ENCODE results near the gene MAML1. TPM values are rescaled to one million over a fixed set of nuclear protein-coding genes. Genes with fewer than 3 reads are reported as not detected.
A peak's percentile ranks its signal among the peaks of the same experiment; 100 is the strongest.

Gene MAML1
- total RNA-seq, 4 donors from 2014 or later: 31.8 to 51.3 (median 36.8) TPM

GRCh38 chr5:179824745-179825112 is 92.1 kb downstream of the MAML1 start:
- Histone ChIP-seq H3K4me3 (peak overlapping the region in 1 of 2 donors; percentile 74), H3K9me3 (no peaks in the 10 kb centered on the region), H3K36me3 (peaks cover 0 to 75% of the 10 kb centered on the region in 2 donors), H3K4me1 (peaks cover 3 to 85% (median 32%) of the 10 kb centered on the region in 3 donors), H3K27ac (peak overlapping the region in 2 of 4 donors; percentile 15 to 97), H3K27me3 (no peaks in the 10 kb centered on the region)
- 69 to 70% methylated on average over 2 to 3 of the region's 3 CpGs for WGBS, 2 donors (ENCODE audit: low coverage in 1 of 2)
- no peak for ATAC-seq
- no peak for TF ChIP-seq POLR2AphosphoS5 (IDR thresholded peaks at IDR 0.05)
- no peak for TF ChIP-seq POLR2A (IDR thresholded peaks at IDR 0.05)
- no peak for TF ChIP-seq EP300 (IDR thresholded peaks at IDR 0.05)
- TF ChIP-seq CTCF (IDR thresholded peaks at IDR 0.05): no peak

GRCh38 chr5:179825655-179826182 is 93.1 kb downstream of the MAML1 start:
- WGBS, 2 donors (ENCODE audit: low coverage in 1 of 2): 45 to 67% methylated on average over 6 to 8 of the region's 13 CpGs
- Histone ChIP-seq H3K27ac (no peak overlapping the region), H3K27me3 (no peaks in the 10 kb centered on the region), H3K9me3 (no peaks in the 10 kb centered on the region), H3K36me3 (peaks cover 0 to 85% of the 10 kb centered on the region in 2 donors), H3K4me1 (peaks cover 3 to 82% (median 27%) of the 10 kb centered on the region in 3 donors), H3K4me3 (no peak overlapping the region)
- ATAC-seq: no peak
- TF ChIP-seq POLR2A (IDR thresholded peaks at IDR 0.05) (no peak), CTCF (IDR thresholded peaks at IDR 0.05) (peak in 1 of 4 experiments; percentile 4)

Small RNAs within 50 kb of the gene (small RNA-seq; reads per million reads assigned to genes)
- gene MIR1229: 0 reads per million in 4 donors

Other genes with a start within 250 kb of the MAML1 start
- 10 to 100 TPM; 38.1 to 59.0 (median 54.8) TPM for gene RUFY1, start 182.3 kb upstream of the MAML1 start, total RNA-seq
- 100 to 1,000 TPM; 250 to 604 (median 331) TPM for gene HNRNPH1, start 109.2 kb upstream of the MAML1 start, total RNA-seq
- not detected for gene CBY3, start 51.8 kb upstream of the MAML1 start, total RNA-seq
- 100 to 1,000 TPM; 281 to 400 (median 342) TPM for gene CANX, start 33.9 kb upstream of the MAML1 start, total RNA-seq
- 1 to 10 TPM in 3 of 4 donors, not detected in 1; 7.5 to 8.8 (median 8.2) TPM for gene LTC4S, start 61.2 kb downstream of the MAML1 start, total RNA-seq
- 10 to 100 TPM; 42.5 to 58.5 (median 47.2) TPM for gene MGAT4B, start 74.0 kb downstream of the MAML1 start, total RNA-seq
- 100 to 1,000 TPM; 305 to 485 (median 408) TPM for gene SQSTM1, start 88.1 kb downstream of the MAML1 start, total RNA-seq
- gene MRNIP, start 126.0 kb downstream of the MAML1 start, total RNA-seq: 10 to 100 TPM; 17.9 to 50.6 (median 34.3) TPM
- gene TBC1D9B, start 175.1 kb downstream of the MAML1 start, total RNA-seq: 100 to 1,000 TPM in 2 of 4 donors, 10 to 100 TPM in 2; 58.8 to 439 (median 212) TPM

Measured in gastroesophageal sphincter (tissue), 4 donors.